Peyer's patch (tissue), 4 donors: ENCODE measurements around the gene PHLDB1.

Experiments used
- CTCF ChIP-seq, 6 experiments: fragments of 450-650 bp in 4 of 6; fragments of 200-600 bp in 2 of 6; sonication (generic) in 1 of 6; IDR thresholded peaks; one replicate each; pipeline ENCODE4 v1.5.1; 2017 to 2019; ENCODE audit warnings: antibody characterized with exemption in 6 of 6, mild to moderate bottlenecking in 3 of 6, moderate library complexity in 1 of 6
- POLR2A ChIP-seq, 2 donors: fragments of 450-650 bp; IDR thresholded peaks; one replicate each; pipeline ENCODE4 v1.5.1; 2017; ENCODE audit warnings: antibody characterized with exemption in 2 of 2, mild to moderate bottlenecking in 2 of 2, moderate library complexity in 2 of 2

- TF ChIP-seq CTCF (IDR thresholded peaks at IDR 0.05) (no peak), POLR2A (IDR thresholded peaks at IDR 0.05) (no peak)
These were observed 36.0 kb downstream of the PHLDB1 start for GRCh38 chr11:118643142-118643994.
